Ishikawa (cell line): Measurements from ENCODE around the gene BEST4.

Source experiments
- CEBPB ChIP-seq: IDR thresholded peaks from 2 replicates; pipeline ENCODE4 v1.6.1; 2012
- EGR1 ChIP-seq: IDR thresholded peaks from 2 replicates; pipeline ENCODE4 v1.6.1; 2012
- FOXM1 ChIP-seq: IDR thresholded peaks from 2 replicates; pipeline ENCODE4 v1.6.1; 2012; ENCODE audit warnings: low read depth, borderline replicate concordance
- MAX ChIP-seq: IDR thresholded peaks from 2 replicates; pipeline ENCODE4 v1.6.1; 2012
- NFIC ChIP-seq: IDR thresholded peaks from 2 replicates; pipeline ENCODE4 v1.6.1; 2012
- RAD21 ChIP-seq: IDR thresholded peaks from 2 replicates; pipeline ENCODE4 v1.6.1; 2012; ENCODE audit warnings: low read depth
- REST ChIP-seq: IDR thresholded peaks from 2 replicates; pipeline ENCODE4 v1.6.1; 2012; ENCODE audit warnings: low read depth, mild to moderate bottlenecking
- TAF1 ChIP-seq: IDR thresholded peaks from 2 replicates; pipeline ENCODE4 v1.6.1; 2012; ENCODE audit warnings: low read depth, mild to moderate bottlenecking
- TCF12 ChIP-seq: IDR thresholded peaks from 2 replicates; pipeline ENCODE4 v1.6.1; 2012; ENCODE audit warnings: low read depth
- YY1 ChIP-seq: IDR thresholded peaks from 2 replicates; pipeline ENCODE4 v1.6.1; 2012; ENCODE audit warnings: low read depth

GRCh38 chr1:44806025-44806703 is 18.2 kb upstream of the BEST4 start:
- TF ChIP-seq REST (no peak), RAD21 (no peak), FOXM1 (no peak), YY1 (no peak), CEBPB (no peak), NFIC (no peak), TCF12 (no peak), TAF1 (no peak), MAX (no peak), EGR1 (no peak)
